ENCODE results near the gene ERVFRD-1. TPM values are rescaled to one million over a fixed set of nuclear protein-coding genes. Genes with fewer than 3 reads are reported as not detected.

The ERVFRD-1 gene
- total RNA-seq, 1 experiment from 2014 or later: not detected

DNA sequence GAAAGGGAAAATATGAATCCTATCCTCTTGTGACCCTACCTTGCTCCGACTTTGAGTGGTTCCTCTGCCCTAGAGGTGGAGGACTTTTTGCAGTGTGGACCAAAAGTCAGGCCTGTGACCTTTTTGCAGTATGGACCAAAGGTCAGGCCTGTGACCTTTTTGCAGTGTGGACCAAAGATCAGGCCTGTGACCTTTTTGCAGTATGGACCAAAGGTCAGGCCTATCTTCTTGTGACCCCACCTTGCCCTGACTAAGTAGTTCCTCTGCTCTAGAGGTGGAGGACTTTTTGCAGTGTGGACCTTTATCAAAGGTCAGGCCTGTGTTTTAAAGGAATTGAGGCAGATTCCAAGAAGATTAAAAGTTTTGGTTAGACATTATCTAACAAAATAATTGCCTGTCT is 10.9 kb upstream of the ERVFRD-1 start:
- DNase-seq (ENCODE audit: low spot score): no peak
- no peak overlapping the region for H3K27ac Mint-ChIP-seq
- POLR2A ChIA-PET: no interaction called here

DNA sequence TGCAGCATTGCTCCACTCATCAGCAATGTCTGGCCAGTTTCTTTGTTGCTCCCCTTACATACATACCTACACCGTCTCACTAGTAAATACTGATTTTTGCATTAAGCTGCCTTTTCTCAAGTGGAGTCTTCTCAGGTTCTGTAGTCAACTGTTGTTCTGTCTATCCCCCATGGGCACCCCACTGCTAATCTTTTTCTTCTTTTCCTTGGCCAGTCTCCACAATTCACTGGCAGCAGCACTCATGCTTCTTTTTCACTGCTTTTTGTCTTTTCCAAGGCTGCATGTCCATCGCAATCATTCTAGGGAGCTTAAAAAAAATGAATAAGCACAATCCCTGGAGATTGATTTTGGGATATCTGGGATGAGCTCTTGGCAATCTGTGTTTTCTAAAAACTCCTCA is 10.3 kb upstream of the ERVFRD-1 start:
- Mint-ChIP-seq H3K4me1 (peaks cover 11% of the 10 kb centered on the region), H3K36me3 (peaks cover 6% of the 10 kb centered on the region; the same call in 1 of the 2 replicates), H3K9me3 (peaks cover 10% of the 10 kb centered on the region; the same call in 1 of the 2 replicates), H3K4me3 (no peak overlapping the region), H3K27me3 (ENCODE audit: low read depth) (no peaks in the 10 kb centered on the region), H3K27ac (no peak overlapping the region)
- CTCF ChIA-PET: no interaction called here
- POLR2A ChIA-PET: no interaction called here
- ATAC-seq: no peak
- no peak for DNase-seq (ENCODE audit: low spot score)
- TF ChIP-seq TEAD4 (CRISPR knock-in tag; IDR thresholded peaks at IDR 0.05) (no peak), ZNF138 (CRISPR knock-in tag; conservative IDR thresholded peaks at IDR 0.05) (no peak), CREM (CRISPR knock-in tag; IDR thresholded peaks at IDR 0.05) (no peak), GTF2I (CRISPR knock-in tag; conservative IDR thresholded peaks at IDR 0.05) (no peak), TP53 (CRISPR knock-in tag; IDR thresholded peaks at IDR 0.05) (no peak), ZNF512 (CRISPR knock-in tag; IDR thresholded peaks at IDR 0.05; ENCODE audit: borderline replicate concordance) (no peak), GRHL2 (CRISPR knock-in tag; IDR thresholded peaks at IDR 0.05; ENCODE audit: insufficient replicate concordance, severe bottlenecking) (no peak)
- TF ChIP-seq, protein P1, sequence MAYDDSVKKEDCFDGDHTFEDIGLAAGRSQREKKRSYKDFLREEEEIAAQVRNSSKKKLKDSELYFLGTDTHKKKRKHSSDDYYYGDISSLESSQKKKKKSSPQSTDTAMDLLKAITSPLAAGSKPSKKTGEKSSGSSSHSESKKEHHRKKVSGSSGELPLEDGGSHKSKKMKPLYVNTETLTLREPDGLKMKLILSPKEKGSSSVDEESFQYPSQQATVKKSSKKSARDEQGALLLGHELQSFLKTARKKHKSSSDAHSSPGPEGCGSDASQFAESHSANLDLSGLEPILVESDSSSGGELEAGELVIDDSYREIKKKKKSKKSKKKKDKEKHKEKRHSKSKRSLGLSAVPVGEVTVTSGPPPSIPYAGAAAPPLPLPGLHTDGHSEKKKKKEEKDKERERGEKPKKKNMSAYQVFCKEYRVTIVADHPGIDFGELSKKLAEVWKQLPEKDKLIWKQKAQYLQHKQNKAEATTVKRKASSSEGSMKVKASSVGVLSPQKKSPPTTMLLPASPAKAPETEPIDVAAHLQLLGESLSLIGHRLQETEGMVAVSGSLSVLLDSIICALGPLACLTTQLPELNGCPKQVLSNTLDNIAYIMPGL (CRISPR knock-in tag; IDR thresholded peaks at IDR 0.05): no peak
- TF ChIP-seq, protein P2, sequence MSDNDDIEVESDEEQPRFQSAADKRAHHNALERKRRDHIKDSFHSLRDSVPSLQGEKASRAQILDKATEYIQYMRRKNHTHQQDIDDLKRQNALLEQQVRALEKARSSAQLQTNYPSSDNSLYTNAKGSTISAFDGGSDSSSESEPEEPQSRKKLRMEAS (CRISPR knock-in tag; IDR thresholded peaks at IDR 0.05): no peak

More for the DNA sequence above, 10.9 kb upstream of the ERVFRD-1 start:
- TF ChIP-seq JAZF1 (CRISPR knock-in tag; IDR thresholded peaks at IDR 0.05) (no peak), CBFB (CRISPR knock-in tag; IDR thresholded peaks at IDR 0.05; ENCODE audit: low read depth) (no peak), MLX (CRISPR knock-in tag; IDR thresholded peaks at IDR 0.05) (no peak), ZBTB43 (CRISPR knock-in tag; IDR thresholded peaks at IDR 0.05) (no peak), CREM (CRISPR knock-in tag; IDR thresholded peaks at IDR 0.05) (no peak), GTF2I (CRISPR knock-in tag; conservative IDR thresholded peaks at IDR 0.05) (no peak), SP1 (CRISPR knock-in tag; conservative IDR thresholded peaks at IDR 0.05) (no peak), NFE2L1 (CRISPR knock-in tag; IDR thresholded peaks at IDR 0.05) (no peak)
- TF ChIP-seq, protein P3, sequence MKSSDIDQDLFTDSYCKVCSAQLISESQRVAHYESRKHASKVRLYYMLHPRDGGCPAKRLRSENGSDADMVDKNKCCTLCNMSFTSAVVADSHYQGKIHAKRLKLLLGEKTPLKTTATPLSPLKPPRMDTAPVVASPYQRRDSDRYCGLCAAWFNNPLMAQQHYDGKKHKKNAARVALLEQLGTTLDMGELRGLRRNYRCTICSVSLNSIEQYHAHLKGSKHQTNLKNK (CRISPR knock-in tag; IDR thresholded peaks at IDR 0.05): no peak
- TF ChIP-seq, protein P4, sequence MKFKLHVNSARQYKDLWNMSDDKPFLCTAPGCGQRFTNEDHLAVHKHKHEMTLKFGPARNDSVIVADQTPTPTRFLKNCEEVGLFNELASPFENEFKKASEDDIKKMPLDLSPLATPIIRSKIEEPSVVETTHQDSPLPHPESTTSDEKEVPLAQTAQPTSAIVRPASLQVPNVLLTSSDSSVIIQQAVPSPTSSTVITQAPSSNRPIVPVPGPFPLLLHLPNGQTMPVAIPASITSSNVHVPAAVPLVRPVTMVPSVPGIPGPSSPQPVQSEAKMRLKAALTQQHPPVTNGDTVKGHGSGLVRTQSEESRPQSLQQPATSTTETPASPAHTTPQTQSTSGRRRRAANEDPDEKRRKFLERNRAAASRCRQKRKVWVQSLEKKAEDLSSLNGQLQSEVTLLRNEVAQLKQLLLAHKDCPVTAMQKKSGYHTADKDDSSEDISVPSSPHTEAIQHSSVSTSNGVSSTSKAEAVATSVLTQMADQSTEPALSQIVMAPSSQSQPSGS (CRISPR knock-in tag; IDR thresholded peaks at IDR 0.05; ENCODE audit: borderline replicate concordance, low read depth): no peak
- Mint-ChIP-seq H3K27me3 (ENCODE audit: low read depth) (no peaks in the 10 kb centered on the region), H3K36me3 (peaks cover 8% of the 10 kb centered on the region), H3K9me3 (peaks cover 10% of the 10 kb centered on the region; the same call in 1 of the 2 replicates), H3K4me1 (peaks cover 16% of the 10 kb centered on the region), H3K4me3 (no peak overlapping the region)
- CTCF ChIA-PET: no interaction called here
- ATAC-seq: no peak

All from WTC11 (cell line).